Parathyroid adenoma (tissue), 2 donors: ENCODE data around the gene SPO11.

Experiments used
- H2AFZ ChIP-seq: fragments of 300-600 bp; sonication (generic); one replicate; pipeline ENCODE4 v1.7.0; 2017; ENCODE audit warnings: antibody characterized with exemption, mild to moderate bottlenecking
- H3K27ac ChIP-seq: fragments of 300-600 bp; sonication (generic); one replicate; pipeline ENCODE4 v1.7.0; 2017
- H3K27me3 ChIP-seq: fragments of 300-600 bp; sonication (generic); one replicate; pipeline ENCODE4 v1.7.0; 2017; ENCODE audit warnings: low read length; ENCODE audit not compliant: control insufficient read depth, insufficient read depth
- H3K36me3 ChIP-seq: fragments of 300-600 bp; sonication (generic); one replicate; pipeline ENCODE4 v1.7.0; 2017; ENCODE audit warnings: low read length; ENCODE audit not compliant: control insufficient read depth, insufficient read depth
- H3K4me1 ChIP-seq: fragments of 300-600 bp; sonication (generic); one replicate; pipeline ENCODE4 v1.7.0; 2017; ENCODE audit warnings: control low read depth
- H3K4me2 ChIP-seq: fragments of 300-600 bp; sonication (generic); one replicate; pipeline ENCODE4 v1.7.0; 2017; ENCODE audit warnings: low read length
- H3K4me3 ChIP-seq: fragments of 300-600 bp; sonication (generic); one replicate; pipeline ENCODE4 v1.7.0; 2017; ENCODE audit warnings: low read depth, low read length
- H3K79me2 ChIP-seq: fragments of 300-600 bp; sonication (generic); one replicate; pipeline ENCODE4 v1.7.0; 2017; ENCODE audit warnings: control low read depth
- H3K9ac ChIP-seq: fragments of 300-600 bp; sonication (generic); one replicate; pipeline ENCODE4 v1.7.0; 2017; ENCODE audit warnings: mild to moderate bottlenecking
- H3K9me3 ChIP-seq: fragments of 300-600 bp; sonication (generic); one replicate; pipeline ENCODE4 v1.7.0; 2017; ENCODE audit warnings: low read length; ENCODE audit not compliant: control insufficient read depth
- CTCF ChIP-seq: fragments of 300-600 bp; sonication (generic); IDR thresholded peaks from one replicate; pipeline ENCODE4 v1.7.0; 2017; ENCODE audit warnings: antibody characterized with exemption, mild to moderate bottlenecking
- donor health status: primary hyperparathyroidism.

SPO11 gene

GRCh38 chr20:57361517-57361916, 31.9 kb downstream of the SPO11 start:
- no peak overlapping the region for H2AFZ ChIP-seq
- no peaks in the 10 kb centered on the region for H3K9me3 ChIP-seq
- no peaks in the 10 kb centered on the region for H3K4me1 ChIP-seq
- H3K27ac ChIP-seq, result no peak overlapping the region
- no peak overlapping the region for H3K4me3 ChIP-seq
- no peaks in the 10 kb centered on the region for H3K36me3 ChIP-seq
- TF ChIP-seq CTCF, result no peak
- no peaks in the 10 kb centered on the region for H3K27me3 ChIP-seq
- no peaks in the 10 kb centered on the region for H3K79me2 ChIP-seq
- no peak overlapping the region for H3K4me2 ChIP-seq
- H3K9ac ChIP-seq, result no peak overlapping the region

GRCh38 chr20:57364451-57364850, 34.8 kb downstream of the SPO11 start:
- H2AFZ ChIP-seq, result no peak overlapping the region
- no peaks in the 10 kb centered on the region for H3K9me3 ChIP-seq
- no peaks in the 10 kb centered on the region for H3K36me3 ChIP-seq

GRCh38 chr20:57369596-57369995, 40.0 kb downstream of the SPO11 start:
- H3K79me2 ChIP-seq, result no peaks in the 10 kb centered on the region
- no peaks in the 10 kb centered on the region for H3K4me1 ChIP-seq
- no peak overlapping the region for H3K9ac ChIP-seq
- H3K9me3 ChIP-seq, result no peaks in the 10 kb centered on the region
- no peak overlapping the region for H2AFZ ChIP-seq
- no peak overlapping the region for H3K4me3 ChIP-seq
- H3K36me3 ChIP-seq, result no peaks in the 10 kb centered on the region
- no peaks in the 10 kb centered on the region for H3K27me3 ChIP-seq
- H3K27ac ChIP-seq, result no peak overlapping the region
- TF ChIP-seq CTCF, result no peak
- H3K4me2 ChIP-seq, result no peak overlapping the region

More at GRCh38 chr20:57364451-57364850, 34.8 kb downstream of the SPO11 start:
- Histone ChIP-seq H3K4me1 (no peaks in the 10 kb centered on the region), H3K4me3 (no peak overlapping the region), H3K79me2 (no peaks in the 10 kb centered on the region), H3K27me3 (no peaks in the 10 kb centered on the region), H3K4me2 (no peak overlapping the region), H3K9ac (no peak overlapping the region), H3K27ac (no peak overlapping the region)
- no peak for TF ChIP-seq CTCF

- Histone ChIP-seq H3K9me3 (no peaks in the 10 kb centered on the region), H3K36me3 (no peaks in the 10 kb centered on the region), H2AFZ (no peak overlapping the region), H3K4me1 (no peaks in the 10 kb centered on the region), H3K27me3 (no peaks in the 10 kb centered on the region), H3K79me2 (no peaks in the 10 kb centered on the region), H3K4me2 (no peak overlapping the region), H3K4me3 (no peak overlapping the region), H3K27ac (no peak overlapping the region), H3K9ac (no peak overlapping the region)
- TF ChIP-seq CTCF, result no peak
These were observed 40.7 kb downstream of the SPO11 start for GRCh38 chr20:57370316-57370715.

GRCh38 chr20:57371363-57371762, 41.8 kb downstream of the SPO11 start:
- H3K9me3 ChIP-seq, result no peaks in the 10 kb centered on the region
- no peaks in the 10 kb centered on the region for H3K36me3 ChIP-seq
- no peak overlapping the region for H2AFZ ChIP-seq
- no peaks in the 10 kb centered on the region for H3K4me1 ChIP-seq
- H3K4me3 ChIP-seq, result no peak overlapping the region
- no peak overlapping the region for H3K27ac ChIP-seq
- no peak overlapping the region for H3K9ac ChIP-seq
- TF ChIP-seq CTCF, result no peak
- no peaks in the 10 kb centered on the region for H3K79me2 ChIP-seq
- no peak overlapping the region for H3K4me2 ChIP-seq
- no peaks in the 10 kb centered on the region for H3K27me3 ChIP-seq
